Endothelial cell of umbilical vein (primary cell): ENCODE data around the gene NHLH2. TPM values are rescaled to one million over a fixed set of nuclear protein-coding genes. Genes with fewer than 3 reads are reported as not detected.

ENCODE experiments used
- BruUV-seq: library from RNA; stranded (reverse); fragments of 400-500 nt; replicated peaks from 2 replicates; lab custom pipeline; 2021; lab: Mats Ljungman, UMichigan
- CTCF ChIA-PET: fragments of 300-600, 350-600 bp; sonication (Branson Sonifier 250); formaldehyde crosslinking; loops from one replicate; lab custom pipeline; 2021; ENCODE audit warnings: antibody characterized with exemption, inconsistent platforms; lab: Charles Lee
- POLR2A ChIA-PET: fragments of 300-600, 350-600 bp; sonication (Branson Sonifier 250); formaldehyde crosslinking; loops from one replicate; lab custom pipeline; 2021; ENCODE audit warnings: antibody characterized with exemption, inconsistent platforms; lab: Charles Lee
- DNase-seq: peaks from one replicate; pipeline ENCODE4 v3.0.0-alpha.2; 2011; ENCODE audit warnings: low read depth, low spot score
- FAIRE-seq: peaks from 2 replicates; lab custom pipeline; 2011; peaks lifted over from hg19 to GRCh38; lab: Jason Lieb, UNC
- H2AFZ ChIP-seq: 2 replicates; pipeline ENCODE4 v1.6.0; 2012; ENCODE audit warnings: low read depth, low read length, control low read depth, inconsistent platforms
- H3K27ac ChIP-seq: 2 replicates; pipeline ENCODE4 v1.5.1; 2011; ENCODE audit warnings: low read depth, mild to moderate bottlenecking, control low read depth, low read length, moderate library complexity; ENCODE audit not compliant: insufficient read depth
- H3K27me3 ChIP-seq, 2 experiments: 2 replicates each; pipeline versions ENCODE4 v1.6.0 to v1.6.1; 2011; ENCODE audit warnings: low read length in 2 of 2, mixed read lengths in 1 of 2; ENCODE audit not compliant: control insufficient read depth in 2 of 2, insufficient read depth in 2 of 2
- H3K36me3 ChIP-seq, 2 experiments: 2 replicates in 1 of 2; 3 replicates in 1 of 2; pipeline ENCODE4 v1.5.1; 2011; ENCODE audit warnings: low read length in 2 of 2, mild to moderate bottlenecking in 1 of 2, moderate library complexity in 1 of 2; ENCODE audit not compliant: control insufficient read depth in 2 of 2, insufficient read depth in 2 of 2; ENCODE audit errors: extremely low read depth in 1 of 2
- H3K4me1 ChIP-seq: 3 replicates; pipeline ENCODE4 v1.5.1; 2011; ENCODE audit warnings: mild to moderate bottlenecking, low read length; ENCODE audit not compliant: control insufficient read depth, insufficient read depth; ENCODE audit errors: extremely low read depth
- H3K4me2 ChIP-seq: 2 replicates; pipeline ENCODE4 v1.6.1; 2011; ENCODE audit warnings: low read length, control low read depth, mixed read lengths; ENCODE audit not compliant: insufficient read depth
- H3K4me3 ChIP-seq, 3 experiments: fragments of 200-600 bp in 1 of 3; sonication (generic), shearing (Covaris generic) in 1 of 3; replicated peaks in 1 of 3; 2 replicates each; pipeline ENCODE4 v1.5.1; 2011 to 2016; ENCODE audit warnings: control low read depth in 3 of 3, low read length in 3 of 3, mild to moderate bottlenecking in 2 of 3, inconsistent platforms in 1 of 3, low read depth in 1 of 3, moderate library complexity in 1 of 3; ENCODE audit not compliant: insufficient read depth in 1 of 3
- H3K79me2 ChIP-seq: 2 replicates; pipeline ENCODE4 v1.6.0; 2012; ENCODE audit warnings: low read length, inconsistent platforms; ENCODE audit not compliant: control insufficient read depth, insufficient read depth
- H3K9ac ChIP-seq: replicated peaks from 2 replicates; pipeline ENCODE3; 2011; ENCODE audit warnings: low read length, control low read depth; ENCODE audit not compliant: insufficient read depth; ENCODE audit errors: extremely low read depth
- H3K9me1 ChIP-seq: replicated peaks from 3 replicates; pipeline ENCODE4 v1.6.0; 2011; ENCODE audit warnings: mild to moderate bottlenecking, low read length; ENCODE audit not compliant: control insufficient read depth, insufficient read depth; ENCODE audit errors: extremely low read depth
- H3K9me3 ChIP-seq: replicated peaks from 2 replicates; pipeline ENCODE4 v1.5.1; 2012; ENCODE audit warnings: low read length, inconsistent platforms; ENCODE audit not compliant: control insufficient read depth, insufficient read depth
- H4K20me1 ChIP-seq: replicated peaks from 2 replicates; pipeline ENCODE3; 2011; ENCODE audit warnings: mild to moderate bottlenecking, low read length; ENCODE audit not compliant: control insufficient read depth, insufficient read depth; ENCODE audit errors: extremely low read depth
- EZH2 ChIP-seq: IDR thresholded peaks from 2 replicates; pipeline ENCODE4 v1.6.1; 2012; ENCODE audit warnings: borderline replicate concordance, low read depth, mild to moderate bottlenecking, moderate library complexity, low read length, inconsistent platforms; ENCODE audit not compliant: severe bottlenecking
- FOS ChIP-seq: IDR thresholded peaks from 2 replicates; pipeline ENCODE4 v1.6.1; 2011; ENCODE audit warnings: mild to moderate bottlenecking, low read length, moderate library complexity, borderline replicate concordance; ENCODE audit not compliant: insufficient read depth
- GATA2 ChIP-seq: IDR thresholded peaks from 2 replicates; pipeline ENCODE4 v1.7.0; 2011; ENCODE audit warnings: low read depth, mild to moderate bottlenecking, moderate library complexity, mixed read lengths, low read length; ENCODE audit not compliant: insufficient read length, insufficient read depth
- JUN ChIP-seq: IDR thresholded peaks from 2 replicates; pipeline ENCODE4 v1.6.1; 2011; ENCODE audit warnings: borderline replicate concordance, low read depth; ENCODE audit not compliant: insufficient read length, insufficient read depth
- MYC ChIP-seq: IDR thresholded peaks from one replicate; pipeline ENCODE4 v1.6.1; 2011; ENCODE audit warnings: mild to moderate bottlenecking, low read depth, low read length
- POLR2A ChIP-seq: IDR thresholded peaks from 2 replicates; pipeline ENCODE4 v1.6.1; 2012; ENCODE audit warnings: low read depth, mild to moderate bottlenecking, control low read depth, low read length
- POLR2AphosphoS5 ChIP-seq: IDR thresholded peaks from 2 replicates; pipeline ENCODE4 v1.6.1; 2012; ENCODE audit warnings: low read depth, mild to moderate bottlenecking, control low read depth, low read length, moderate library complexity; ENCODE audit not compliant: insufficient read depth
- dilution Hi-C: fragments of 300-500 bp; cut with MboI; formaldehyde crosslinking; loops from one replicate; pipeline ENCODE4 v1.15.0; 2019; ENCODE audit warnings: low sequenced_read_pairs; ENCODE audit not compliant: extremely low pct_ligation_motif_present
- intact Hi-C: fragments of 100-400 bp; cut with micrococcal nuclease; formaldehyde crosslinking; loops from one replicate; pipeline ENCODE4 v1.10.0; 2022
- polyA plus RNA-seq, 4 experiments: library from polyadenylated mRNA; depleted of rRNA in 3 of 4; stranded (reverse) in 3 of 4; unstranded in 1 of 4; fragments of >200 nt; gene quantifications; 2 replicates each; pipeline versions ENCODE4 v1.2.1 to v1.2.3, GENCODE V29; 2011 to 2012; ENCODE audit warnings: missing spikeins in 1 of 4
- total RNA-seq: library from RNA; stranded (reverse); gene quantifications from 2 replicates; pipeline ENCODE4 v1.2.3, GENCODE V29; 2021
- TF ChIP-seq, protein P1 (sequence below): IDR thresholded peaks from 2 replicates; pipeline ENCODE4 v1.6.1; 2011; ENCODE audit not compliant: insufficient read depth, insufficient read length
- TF ChIP-seq, protein P2 (sequence below), 2 donors: IDR thresholded peaks; 1 replicate in 1 of 2; 2 replicates in 1 of 2; pipeline ENCODE4 v1.5.1; 2011; ENCODE audit warnings: low read length in 2 of 2, mild to moderate bottlenecking in 2 of 2, moderate library complexity in 2 of 2, control low read depth in 1 of 2, inconsistent platforms in 1 of 2, low read depth in 1 of 2; ENCODE audit not compliant: insufficient read depth in 1 of 2; ENCODE audit errors: extremely low read depth in 1 of 2

Gene NHLH2
- total and polyA plus RNA-seq, 2 donors (not counting 3 experiments of a cell fraction or from before 2014, with no cell fraction given), result not detected

DNA sequence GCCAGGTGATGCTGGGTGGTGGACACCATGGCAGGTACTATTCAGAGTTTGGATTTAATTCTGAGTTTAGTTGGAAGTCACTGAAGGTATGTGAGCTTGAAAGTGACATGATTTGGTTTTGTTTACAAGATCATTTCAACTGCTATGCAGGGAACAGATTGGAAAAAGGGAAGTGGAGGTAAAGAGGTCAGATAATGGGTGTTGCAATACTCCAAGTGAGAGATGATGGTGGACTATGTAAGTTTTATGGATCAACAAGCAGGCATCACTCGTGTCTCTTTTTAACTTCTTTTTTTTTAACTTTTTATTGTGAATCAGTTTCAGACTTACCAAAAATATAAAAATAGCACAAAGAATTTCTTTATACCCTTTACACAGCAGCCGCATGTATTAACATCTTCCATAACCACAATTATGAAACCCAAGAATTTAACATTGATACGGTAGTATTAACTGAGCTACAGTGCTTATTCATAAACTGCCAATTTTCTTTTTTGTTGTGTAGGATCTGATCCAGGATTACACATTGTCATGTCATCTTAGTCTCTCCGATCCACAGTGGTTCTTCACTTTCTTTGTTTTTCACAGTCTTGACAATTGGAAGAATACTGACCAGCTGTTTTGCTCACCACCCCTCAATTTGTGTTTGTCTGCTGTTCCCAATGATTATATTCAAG is 24.9 kb upstream of the NHLH2 start:
- FAIRE-seq (no peak), DNase-seq (no peak)
- no peak overlapping the region for H3K4me2 ChIP-seq
- POLR2A ChIA-PET, result no interaction called here
- intact Hi-C loops (no loop called here), dilution Hi-C loops (no loop called here)
- H3K79me2 ChIP-seq, result no peaks in the 10 kb centered on the region
- no peaks in the 10 kb centered on the region for H3K9me1 ChIP-seq
- no peak overlapping the region for H3K27ac ChIP-seq
- no peaks in the 10 kb centered on the region for H3K9me3 ChIP-seq
- peaks cover 3 to 5% of the 10 kb centered on the region in 2 experiments for H3K27me3 ChIP-seq
- TF ChIP-seq FOS (no peak), POLR2A (no peak), JUN (no peak), MYC (no peak), POLR2AphosphoS5 (no peak), EZH2 (no peak), GATA2 (no peak)
- TF ChIP-seq, protein P1, sequence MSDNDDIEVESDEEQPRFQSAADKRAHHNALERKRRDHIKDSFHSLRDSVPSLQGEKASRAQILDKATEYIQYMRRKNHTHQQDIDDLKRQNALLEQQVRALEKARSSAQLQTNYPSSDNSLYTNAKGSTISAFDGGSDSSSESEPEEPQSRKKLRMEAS, result no peak
- TF ChIP-seq, protein P2, sequence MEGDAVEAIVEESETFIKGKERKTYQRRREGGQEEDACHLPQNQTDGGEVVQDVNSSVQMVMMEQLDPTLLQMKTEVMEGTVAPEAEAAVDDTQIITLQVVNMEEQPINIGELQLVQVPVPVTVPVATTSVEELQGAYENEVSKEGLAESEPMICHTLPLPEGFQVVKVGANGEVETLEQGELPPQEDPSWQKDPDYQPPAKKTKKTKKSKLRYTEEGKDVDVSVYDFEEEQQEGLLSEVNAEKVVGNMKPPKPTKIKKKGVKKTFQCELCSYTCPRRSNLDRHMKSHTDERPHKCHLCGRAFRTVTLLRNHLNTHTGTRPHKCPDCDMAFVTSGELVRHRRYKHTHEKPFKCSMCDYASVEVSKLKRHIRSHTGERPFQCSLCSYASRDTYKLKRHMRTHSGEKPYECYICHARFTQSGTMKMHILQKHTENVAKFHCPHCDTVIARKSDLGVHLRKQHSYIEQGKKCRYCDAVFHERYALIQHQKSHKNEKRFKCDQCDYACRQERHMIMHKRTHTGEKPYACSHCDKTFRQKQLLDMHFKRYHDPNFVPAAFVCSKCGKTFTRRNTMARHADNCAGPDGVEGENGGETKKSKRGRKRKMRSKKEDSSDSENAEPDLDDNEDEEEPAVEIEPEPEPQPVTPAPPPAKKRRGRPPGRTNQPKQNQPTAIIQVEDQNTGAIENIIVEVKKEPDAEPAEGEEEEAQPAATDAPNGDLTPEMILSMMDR (IDR thresholded peaks at IDR 0.05; ENCODE audit: extremely low read depth in 1 of 2, insufficient read depth in 1 of 2, low read depth in 1 of 2, low read length in 2 of 2), result no peak
- H3K9ac ChIP-seq, result no peak overlapping the region
- H2AFZ ChIP-seq, result no peak overlapping the region
- no peak overlapping the region for H3K4me3 ChIP-seq
- no peaks in the 10 kb centered on the region for H3K4me1 ChIP-seq
- no peaks in the 10 kb centered on the region for H3K36me3 ChIP-seq
- H4K20me1 ChIP-seq, result no peaks in the 10 kb centered on the region
- CTCF ChIA-PET, result no interaction called here
- no TSS peak for BruUV-seq
